DND-41 (cell line): ENCODE results near the gene PLXNA4.

Experiments
- CTCF ChIP-seq: IDR thresholded peaks from 2 replicates; pipeline ENCODE4 v1.5.1; 2012; ENCODE audit warnings: borderline replicate concordance, low read length, moderate library complexity, mild to moderate bottlenecking; ENCODE audit not compliant: poor library complexity, severe bottlenecking; ENCODE audit errors: extremely low read depth
- EZH2 ChIP-seq: IDR thresholded peaks from 3 replicates; pipeline ENCODE4 v1.6.1; 2012; ENCODE audit warnings: borderline replicate concordance, low read depth, mild to moderate bottlenecking, moderate library complexity, low read length, inconsistent platforms; ENCODE audit not compliant: severe bottlenecking

- TF ChIP-seq CTCF (no peak), EZH2 (no peak)
These were observed 138.5 kb downstream of the PLXNA4 start for GRCh38 chr7:132437730-132438129.
